Brain pericyte (primary cell): ENCODE measurements around the gene ATP6V1E1.
"Not testable (repeated sequence)": the region's sequence is repeated elsewhere in the genome, so short reads cannot be mapped to it uniquely, and the experiment has no call there.

ENCODE experiments used
- DNase-seq: peaks from one replicate; pipeline ENCODE4 v3.0.0-alpha.2; 2012; ENCODE audit warnings: low read depth, low spot score

Gene ATP6V1E1

DNA sequence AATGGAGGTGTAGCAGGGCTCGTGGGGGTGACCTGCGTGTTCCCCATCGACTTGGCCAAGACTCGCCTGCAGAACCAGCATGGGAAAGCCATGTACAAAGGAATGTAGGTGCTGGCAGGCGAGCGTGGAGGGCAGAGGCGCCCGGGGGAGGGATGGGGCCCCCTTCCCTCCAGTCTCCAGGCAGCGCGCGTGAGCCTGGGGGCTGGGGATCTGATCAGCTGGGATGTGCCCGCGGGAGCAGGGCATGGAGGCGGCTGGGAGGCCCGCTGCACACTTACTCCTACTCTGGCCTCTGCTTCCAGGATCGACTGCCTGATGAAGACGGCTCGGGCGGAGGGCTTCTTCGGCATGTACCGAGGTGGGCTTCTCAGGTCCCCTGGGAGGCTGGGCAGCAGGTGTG, 47.5 kb downstream of the ATP6V1E1 start:
- DNase-seq, result no peak

GRCh38 chr22:17580441-17581031, 48.0 kb downstream of the ATP6V1E1 start:
- no peak for DNase-seq

- DNase-seq, result no peak
Measured at GRCh38 chr22:17579535-17579981, 49.0 kb downstream of the ATP6V1E1 start.

DNA sequence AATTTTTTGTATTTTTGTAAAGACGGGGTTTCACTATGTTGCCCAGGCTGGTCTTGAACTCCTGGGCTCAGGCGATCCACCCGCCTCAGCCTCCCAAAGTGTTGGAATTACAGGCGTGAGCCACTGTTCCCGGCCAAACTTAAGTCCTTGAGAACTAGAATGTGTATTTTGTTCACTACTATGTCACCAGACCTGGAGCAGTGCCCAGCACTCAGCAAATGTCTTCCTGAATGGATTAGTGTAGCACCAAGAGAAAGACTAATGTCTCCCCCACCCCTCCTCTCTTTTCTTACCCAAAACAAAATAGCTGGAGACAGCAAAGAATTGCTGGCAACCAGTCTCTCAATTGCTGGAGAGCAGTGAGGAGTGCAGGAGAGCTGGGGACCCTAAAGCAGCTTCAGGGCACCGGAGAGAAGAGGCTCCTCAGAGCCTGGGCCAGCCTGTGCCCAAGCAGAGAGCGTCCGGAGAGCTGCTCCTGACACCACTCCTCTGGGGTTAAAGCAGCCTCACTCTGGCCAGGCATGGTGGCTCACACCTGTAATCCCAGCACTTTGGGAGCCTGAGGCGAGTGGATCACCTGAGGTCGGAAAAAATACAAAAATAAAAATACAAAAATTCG, 50.3 kb downstream of the ATP6V1E1 start:
- DNase-seq, result no peak

DNA sequence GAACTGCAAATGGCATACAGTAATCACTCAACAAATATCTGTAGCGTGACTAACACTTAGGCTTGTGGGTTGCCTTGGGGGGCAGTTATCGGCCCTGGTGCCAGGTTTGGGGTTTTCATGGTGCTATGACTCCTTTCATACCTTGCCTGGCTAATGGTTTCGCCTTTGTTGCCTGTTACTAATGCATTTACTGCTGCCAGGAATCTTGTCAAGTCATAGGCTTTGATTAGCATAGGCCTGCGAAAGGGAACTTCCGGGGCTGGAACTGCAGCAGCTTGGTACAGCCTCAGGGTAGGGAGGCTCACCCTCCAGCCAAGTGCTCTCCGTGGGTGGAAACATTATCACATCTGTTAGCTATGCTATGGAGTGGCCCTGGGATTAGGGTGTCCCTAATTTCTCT, 52.1 kb downstream of the ATP6V1E1 start:
- no peak for DNase-seq

- no peak for DNase-seq
Measured at GRCh38 chr22:17575681-17576080, 52.9 kb downstream of the ATP6V1E1 start.

DNA sequence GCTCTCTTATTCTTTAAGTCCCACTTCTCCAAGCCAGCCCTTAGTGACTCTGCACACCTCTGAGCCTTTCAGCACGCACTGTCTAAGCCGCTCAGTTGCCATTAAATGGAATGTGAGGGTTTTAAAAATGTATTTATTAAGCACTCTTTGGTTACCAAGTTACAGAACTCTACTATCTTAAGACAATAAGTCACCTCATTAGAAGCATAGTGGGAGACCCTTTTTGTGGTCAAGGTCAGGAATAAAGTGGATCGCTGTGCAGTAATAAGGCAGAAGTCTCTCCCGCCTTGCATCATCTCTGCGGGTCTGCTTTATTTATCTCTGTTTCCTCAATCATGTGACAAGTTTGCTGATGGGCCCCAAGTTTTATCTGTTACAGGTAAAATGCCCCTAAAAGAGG, 53.4 kb downstream of the ATP6V1E1 start:
- no peak for DNase-seq

DNA sequence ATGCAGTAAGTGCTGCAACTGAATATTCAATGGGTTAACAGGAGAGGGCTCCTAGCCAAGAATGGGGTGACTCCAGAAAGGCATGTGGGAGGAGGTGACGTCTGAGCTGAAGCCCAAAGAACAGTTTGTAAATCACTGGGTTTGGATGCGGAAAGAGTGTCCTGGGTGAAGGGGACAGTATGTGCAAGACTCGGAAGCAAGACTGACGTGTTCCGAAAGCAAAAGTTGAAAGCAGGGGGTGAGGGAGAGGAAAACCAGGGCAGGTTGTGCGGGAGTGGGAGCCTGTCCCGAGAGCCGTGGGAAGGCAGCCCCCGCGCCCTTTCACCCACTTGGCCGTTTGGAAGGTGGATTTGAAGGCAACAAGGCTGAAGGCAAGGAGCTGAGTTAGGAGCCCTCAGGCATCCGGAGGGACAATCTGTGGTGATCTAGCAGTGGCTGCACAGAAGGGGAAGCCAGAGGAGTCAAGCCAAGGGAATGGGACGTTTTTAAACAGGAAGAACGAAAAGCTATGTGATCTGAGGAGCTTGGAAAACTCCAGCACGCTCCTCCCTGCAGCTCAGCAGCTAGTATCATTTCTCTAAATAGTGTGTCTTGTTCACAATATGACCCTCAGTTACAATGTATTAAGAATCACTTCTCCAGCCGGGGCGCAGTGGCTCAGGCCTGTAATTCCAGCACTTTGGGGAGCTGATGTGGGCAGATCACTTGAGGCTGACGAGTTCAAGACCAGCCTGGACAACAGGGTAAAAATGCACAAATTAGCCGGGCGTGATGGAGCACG, 57.5 kb downstream of the ATP6V1E1 start:
- DNase-seq, result no peak

DNA sequence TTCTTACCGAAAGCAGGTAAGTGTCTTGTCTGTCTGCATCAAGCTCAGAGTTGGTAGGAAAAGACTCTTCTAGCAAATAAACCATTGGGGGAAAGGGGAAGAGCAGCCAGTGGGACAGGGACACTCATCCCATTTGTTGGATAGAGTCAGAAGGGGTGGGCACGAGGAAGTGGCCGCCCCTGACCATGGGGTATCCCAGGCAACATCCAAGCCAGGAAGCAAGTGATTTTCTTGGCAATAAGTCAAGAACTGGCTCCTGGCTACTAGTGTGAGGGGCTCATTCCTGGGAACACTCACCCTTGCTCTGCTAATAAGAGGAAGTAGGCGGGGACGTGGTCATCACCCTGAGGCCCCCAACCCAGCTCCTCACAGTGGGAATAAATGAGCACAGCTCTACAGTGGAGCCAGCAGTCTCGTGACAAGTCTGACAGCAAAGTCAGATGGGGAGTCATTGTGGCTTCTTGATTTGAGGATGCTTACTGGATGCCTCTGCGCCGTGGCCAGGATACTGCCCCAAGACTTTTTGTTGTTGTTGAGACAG, 58.5 kb downstream of the ATP6V1E1 start:
- no peak for DNase-seq

- no peak for DNase-seq
Measured at GRCh38 chr22:17566776-17567175, 61.8 kb downstream of the ATP6V1E1 start.

DNA sequence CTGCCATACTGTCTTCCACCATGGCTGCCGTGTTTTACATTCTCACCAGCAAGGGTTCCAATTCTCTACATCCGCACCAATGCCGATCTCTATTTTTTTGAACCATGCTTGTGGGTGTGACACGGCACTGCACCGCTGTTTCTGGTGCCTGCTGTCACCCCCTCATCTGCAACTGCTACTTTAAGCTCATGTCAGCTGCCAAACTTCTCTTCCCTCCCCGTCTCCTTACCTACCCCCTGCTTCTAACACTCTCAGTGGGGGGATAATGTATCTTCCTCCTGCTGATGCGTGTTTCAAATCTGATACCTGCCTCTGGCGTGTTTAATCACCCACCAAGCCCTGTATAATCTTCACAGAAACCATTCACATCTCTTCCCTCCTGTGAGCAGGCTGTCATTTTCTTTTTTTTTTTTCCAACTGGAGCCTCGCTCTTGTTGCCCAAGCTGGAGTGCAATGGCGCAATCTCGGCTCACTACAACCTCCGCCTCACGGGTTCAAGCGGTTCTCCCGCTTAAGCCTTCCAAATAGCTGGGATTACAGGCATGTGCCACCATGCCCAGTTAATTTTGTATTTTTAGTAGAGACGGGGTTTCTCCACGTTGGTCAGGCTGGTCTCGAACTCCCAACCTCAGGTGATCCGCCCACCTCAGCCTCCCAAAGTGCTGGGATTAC, 62.4 kb downstream of the ATP6V1E1 start:
- DNase-seq, result not testable (repeated sequence)

DNA sequence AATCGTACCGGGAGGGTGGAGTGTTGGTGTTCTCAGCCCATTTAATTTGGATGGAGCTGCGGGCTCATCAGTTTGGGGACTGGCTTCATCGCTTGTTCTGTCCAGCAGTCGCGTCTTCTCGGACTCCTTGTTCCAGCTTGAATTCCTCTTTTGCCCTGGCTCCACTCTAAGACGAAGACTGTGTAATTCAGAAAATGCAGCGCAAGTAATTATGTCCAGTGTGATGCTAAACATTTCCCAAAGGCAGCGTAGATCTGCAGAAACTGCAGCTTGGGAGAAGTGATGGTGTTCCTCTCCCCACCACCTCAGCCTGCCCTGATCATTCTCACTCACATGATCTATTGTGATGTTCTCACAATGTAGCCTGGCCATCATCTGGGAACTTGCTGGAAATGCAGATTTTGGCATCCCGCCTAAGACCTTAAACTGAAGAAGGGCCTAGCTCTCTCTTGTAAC, 64.6 kb downstream of the ATP6V1E1 start:
- no peak for DNase-seq

GRCh38 chr22:17562906-17563870, 65.4 kb downstream of the ATP6V1E1 start, which contains the start of gene SLC25A18:
Gene SLC25A18, plus strand, starts transcription at chr22:17563498. Its CDS starts 16,447 bp downstream, at chr22:17579945.
- DNase-seq, result no peak

- no peak for DNase-seq
Measured at GRCh38 chr22:17559188-17559587, 69.4 kb downstream of the ATP6V1E1 start.

DNA sequence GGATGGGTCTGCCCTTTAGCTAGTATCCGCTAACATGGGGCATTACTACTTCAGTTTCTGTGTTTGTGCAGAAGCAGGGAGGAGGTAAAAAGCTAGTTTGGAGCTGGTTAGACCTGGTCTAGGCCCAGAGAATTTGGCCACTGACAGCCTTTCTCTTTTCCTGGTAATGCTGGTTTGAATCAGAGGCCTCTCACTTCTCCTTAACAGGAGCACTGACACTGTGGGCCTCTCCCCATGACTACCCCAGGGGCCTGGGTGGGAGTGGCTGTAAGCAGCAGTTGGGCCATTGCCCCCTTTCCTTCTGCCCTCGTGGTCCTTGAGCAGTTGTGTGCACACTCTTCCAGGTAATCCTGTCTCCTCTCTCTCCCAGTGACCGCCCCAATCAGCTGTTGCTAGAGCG, 73.7 kb downstream of the ATP6V1E1 start:
- no peak for DNase-seq

- no peak for DNase-seq
Measured at GRCh38 chr22:17552737-17553136, 75.8 kb downstream of the ATP6V1E1 start.

GRCh38 chr22:17549655-17550054, 78.9 kb downstream of the ATP6V1E1 start:
- DNase-seq, result no peak

DNA sequence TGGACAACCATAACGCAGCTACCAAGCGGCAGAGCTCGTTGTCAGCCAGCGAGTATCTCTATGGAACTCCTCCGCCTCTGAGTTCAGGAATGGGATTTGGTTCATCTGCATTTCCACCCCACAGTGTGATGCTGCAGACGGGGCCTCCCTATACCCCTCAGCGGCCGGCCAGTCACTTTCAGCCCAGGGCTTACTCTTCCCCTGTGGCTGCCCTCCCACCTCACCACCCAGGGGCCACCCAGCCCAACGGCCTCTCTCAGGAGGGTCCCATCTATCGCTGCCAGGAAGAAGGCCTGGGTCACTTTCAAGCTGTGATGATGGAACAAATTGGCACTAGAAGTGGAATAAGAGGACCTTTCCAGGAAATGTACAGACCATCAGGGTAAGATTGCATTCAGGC, 79.4 kb downstream of the ATP6V1E1 start:
- DNase-seq, result no peak

- DNase-seq, result no peak
Measured at GRCh38 chr22:17548756-17549035, 79.9 kb downstream of the ATP6V1E1 start.

- no peak for DNase-seq
Measured at GRCh38 chr22:17548010-17548755, 80.4 kb downstream of the ATP6V1E1 start.
